ENCODE results near the gene ATP6V1G2. TPM values are rescaled to one million over a fixed set of nuclear protein-coding genes. Genes with fewer than 3 reads are reported as not detected.
A peak's percentile ranks its signal among the peaks of the same experiment; 100 is the strongest.

The ATP6V1G2 gene
- total RNA-seq, 2 experiments from 2014 or later = 0.86 to 1.1 TPM

DNA sequence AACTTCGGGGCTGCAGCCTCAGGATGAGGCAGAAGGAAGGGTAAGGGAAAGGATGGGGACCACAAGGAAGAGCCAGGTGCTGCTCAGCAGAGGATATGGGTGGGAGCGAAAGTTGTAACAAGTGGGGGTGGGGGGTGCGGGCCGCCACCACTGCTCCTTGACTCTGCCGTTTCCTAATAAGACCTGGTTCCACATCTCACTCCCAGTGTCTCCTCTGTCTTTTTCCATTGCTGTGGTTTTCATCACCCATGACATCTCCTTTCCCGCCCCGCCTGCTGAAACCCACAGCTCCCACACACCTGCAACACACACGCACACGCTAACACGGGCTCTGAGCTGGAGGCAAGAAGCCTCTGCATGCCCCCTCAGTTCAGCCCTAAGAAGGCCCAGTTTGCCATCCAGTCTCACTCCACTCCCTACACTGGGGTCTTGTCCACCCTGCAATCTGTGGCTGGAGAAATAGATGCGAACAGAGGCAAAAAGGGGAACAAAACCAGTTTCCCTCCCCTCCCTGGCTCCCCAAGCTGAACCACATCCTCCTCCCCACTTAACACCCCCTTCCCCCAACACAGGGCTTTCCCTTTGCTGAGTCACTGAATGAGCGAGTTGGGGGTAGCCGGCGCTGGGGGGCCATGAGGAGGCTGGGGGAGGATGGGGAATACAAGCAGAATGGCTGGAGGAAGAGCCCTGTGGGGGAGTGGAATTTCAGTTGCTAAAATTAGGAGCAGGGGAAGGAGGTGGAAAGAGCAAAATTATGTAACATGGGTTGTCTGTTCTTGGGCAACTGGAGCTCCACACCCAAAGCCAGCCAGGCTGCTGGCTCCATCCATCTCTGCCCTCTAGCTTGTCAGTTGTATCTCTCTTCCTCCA is 12.5 kb upstream of the ATP6V1G2 start:
- POLR2A ChIA-PET = interaction anchor here (1.1 to 35.7 kb wide), 7 partner anchors 7 to 93 kb away, joined by 3 to 1181 read pairs (median 4); partner anchors contain the start of genes BAG6, LST1, LTA and LTB
- peak; percentile 85 for DNase-seq
- Mint-ChIP-seq H3K36me3 (ENCODE audit: low read depth) (peaks cover 45% of the 10 kb centered on the region), H3K4me3 (peak overlapping the region; percentile 56), H3K9me3 (no peaks in the 10 kb centered on the region), H3K4me1 (ENCODE audit: low read depth) (peaks cover 80% of the 10 kb centered on the region), H3K27ac (peak overlapping the region; percentile 90), H3K27me3 (no peaks in the 10 kb centered on the region)
- intact Hi-C loops (cut with micrococcal nuclease) = loop anchor here (1.0 to 2.0 kb wide), 2 partner anchors 9 to 16 kb away; partner anchors contain the start of gene TNF
- CTCF ChIA-PET = interaction anchor here (1.5 to 56.2 kb wide), 5 partner anchors 8 to 33 kb away, joined by 5 to 2542 read pairs (median 25); partner anchors contain the start of genes ATP6V1G2, LST1, LTA and LTB
- ATAC-seq = peak; percentile 54
- TF ChIP-seq, protein P1, sequence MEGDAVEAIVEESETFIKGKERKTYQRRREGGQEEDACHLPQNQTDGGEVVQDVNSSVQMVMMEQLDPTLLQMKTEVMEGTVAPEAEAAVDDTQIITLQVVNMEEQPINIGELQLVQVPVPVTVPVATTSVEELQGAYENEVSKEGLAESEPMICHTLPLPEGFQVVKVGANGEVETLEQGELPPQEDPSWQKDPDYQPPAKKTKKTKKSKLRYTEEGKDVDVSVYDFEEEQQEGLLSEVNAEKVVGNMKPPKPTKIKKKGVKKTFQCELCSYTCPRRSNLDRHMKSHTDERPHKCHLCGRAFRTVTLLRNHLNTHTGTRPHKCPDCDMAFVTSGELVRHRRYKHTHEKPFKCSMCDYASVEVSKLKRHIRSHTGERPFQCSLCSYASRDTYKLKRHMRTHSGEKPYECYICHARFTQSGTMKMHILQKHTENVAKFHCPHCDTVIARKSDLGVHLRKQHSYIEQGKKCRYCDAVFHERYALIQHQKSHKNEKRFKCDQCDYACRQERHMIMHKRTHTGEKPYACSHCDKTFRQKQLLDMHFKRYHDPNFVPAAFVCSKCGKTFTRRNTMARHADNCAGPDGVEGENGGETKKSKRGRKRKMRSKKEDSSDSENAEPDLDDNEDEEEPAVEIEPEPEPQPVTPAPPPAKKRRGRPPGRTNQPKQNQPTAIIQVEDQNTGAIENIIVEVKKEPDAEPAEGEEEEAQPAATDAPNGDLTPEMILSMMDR (IDR thresholded peaks at IDR 0.05) = no peak

DNA sequence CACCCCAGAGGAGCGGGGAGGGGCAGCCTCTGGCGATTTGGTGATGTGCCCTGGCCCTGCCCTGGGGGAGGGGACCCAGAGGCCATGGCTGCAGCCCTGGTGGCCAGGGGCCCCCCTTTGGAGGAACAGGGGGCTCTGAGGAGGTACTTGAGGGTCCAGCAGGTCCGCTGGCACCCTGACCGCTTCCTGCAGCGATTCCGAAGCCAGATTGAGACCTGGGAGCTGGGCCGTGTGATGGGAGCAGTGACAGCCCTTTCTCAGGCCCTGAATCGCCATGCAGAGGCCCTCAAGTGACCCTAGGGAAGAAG is 11.9 kb upstream of the ATP6V1G2 start:
- ChIA-PET CTCF (interaction anchor here (1.5 to 56.2 kb wide), 3 partner anchors 11 to 34 kb away, joined by 7 to 2542 read pairs (median 45); partner anchors contain the start of genes ATP6V1G2, LST1, LTA and LTB), POLR2A (interaction anchor here (1.1 to 35.7 kb wide), 5 partner anchors 8 to 61 kb away, joined by 4 to 1181 read pairs (median 6); partner anchors contain the start of genes LST1, LTA, LTB and MICB)
- H3K27me3 Mint-ChIP-seq = no peaks in the 10 kb centered on the region
- peak overlapping the region; percentile 56 for H3K4me3 Mint-ChIP-seq
- TF ChIP-seq, protein P1 (IDR thresholded peaks at IDR 0.05) = no peak
- peaks cover 41% of the 10 kb centered on the region for H3K36me3 Mint-ChIP-seq (ENCODE audit: low read depth)
- peak overlapping the region; percentile 90 for H3K27ac Mint-ChIP-seq
- no peak for DNase-seq
- no peaks in the 10 kb centered on the region for H3K9me3 Mint-ChIP-seq
- ATAC-seq = no peak
- H3K4me1 Mint-ChIP-seq (ENCODE audit: low read depth) = peaks cover 76% of the 10 kb centered on the region
- intact Hi-C loops (cut with micrococcal nuclease) = loop anchor here (2.0 kb wide), 1 partner anchor 17 kb away; the partner anchor contains the start of gene TNF

DNA sequence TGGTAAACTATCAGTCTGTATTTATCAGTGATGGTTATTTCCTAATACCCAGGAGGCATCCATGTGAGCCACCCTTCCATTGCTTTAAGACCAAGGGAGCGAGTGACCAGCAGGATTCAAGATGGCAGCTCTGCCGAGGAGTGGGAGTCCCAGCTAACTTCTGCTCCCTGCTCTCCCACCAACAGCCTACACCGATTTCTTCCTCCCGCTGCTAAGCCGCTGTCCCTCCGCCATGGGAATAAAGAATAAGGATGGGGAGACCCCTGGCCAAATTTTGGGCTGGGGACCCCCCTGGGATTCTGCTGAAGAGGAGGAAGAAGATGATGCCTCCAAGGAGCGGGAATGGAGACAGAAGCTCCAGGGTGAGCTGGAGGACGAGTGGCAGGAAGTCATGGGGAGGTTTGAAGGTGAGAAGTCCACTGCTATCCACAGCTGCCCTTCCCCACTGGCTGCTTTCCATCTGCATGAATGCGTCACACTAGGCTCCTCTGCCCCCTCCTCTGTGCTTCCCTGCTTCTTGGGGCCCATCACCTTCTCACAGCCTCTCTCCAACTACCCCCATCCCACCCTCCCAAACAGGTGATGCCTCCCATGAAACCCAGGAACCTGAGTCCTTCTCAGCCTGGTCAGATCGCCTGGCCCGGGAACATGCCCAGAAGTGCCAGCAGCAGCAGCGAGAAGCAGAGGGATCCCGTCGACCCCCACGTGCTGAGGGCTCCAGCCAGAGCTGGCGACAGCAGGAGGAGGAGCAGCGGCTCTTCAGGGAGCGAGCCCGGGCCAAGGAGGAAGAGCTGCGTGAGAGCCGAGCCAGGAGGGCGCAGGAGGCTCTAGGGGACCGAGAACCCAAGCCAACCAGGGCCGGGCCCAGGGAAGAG is 11.3 kb upstream of the ATP6V1G2 start:
- ATAC-seq = no peak
- peak overlapping the region; percentile 56 for H3K4me3 Mint-ChIP-seq

DNA sequence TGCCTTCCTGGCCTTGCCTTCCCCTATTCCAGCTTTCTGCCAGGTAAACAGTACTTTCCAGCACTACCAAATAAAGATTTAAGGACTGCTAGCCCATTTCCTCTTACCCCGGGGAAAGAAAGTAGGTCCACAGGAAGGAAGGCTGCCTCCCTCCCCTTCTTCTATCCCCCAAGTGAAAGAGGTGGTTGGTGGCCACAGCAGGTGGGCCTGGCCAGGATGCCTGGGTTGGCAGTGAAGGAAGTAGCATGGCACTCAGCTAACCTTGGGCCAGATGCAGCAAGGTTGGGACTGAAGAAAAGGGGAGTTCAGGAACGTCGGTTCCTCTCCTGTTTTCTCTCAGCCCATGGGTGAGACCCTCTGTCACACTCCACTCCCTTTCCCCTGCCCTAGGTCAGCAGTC is 9.9 kb upstream of the ATP6V1G2 start:
- DNase-seq (no peak), ATAC-seq (no peak)
- no peaks in the 10 kb centered on the region for H3K27me3 Mint-ChIP-seq
- ChIA-PET POLR2A (interaction anchor here (1.9 to 35.7 kb wide), 3 partner anchors 14 to 61 kb away, joined by 6 to 1181 read pairs (median 18); partner anchors contain the start of genes DDX39B, LST1, LTA and LTB), CTCF (interaction anchor here (1.1 to 56.2 kb wide), 3 partner anchors 10 to 36 kb away, joined by 3 to 2542 read pairs (median 45); partner anchors contain the start of genes ATP6V1G2, LST1, LTA and LTB)
- H3K9me3 Mint-ChIP-seq = no peaks in the 10 kb centered on the region
- TF ChIP-seq, protein P1 (IDR thresholded peaks at IDR 0.05) = no peak
- intact Hi-C loops (cut with micrococcal nuclease) = no loop called here
- peak overlapping the region; percentile 13 for H3K27ac Mint-ChIP-seq
- peaks cover 67% of the 10 kb centered on the region for H3K4me1 Mint-ChIP-seq (ENCODE audit: low read depth)
- peaks cover 35% of the 10 kb centered on the region for H3K36me3 Mint-ChIP-seq (ENCODE audit: low read depth)
- H3K4me3 Mint-ChIP-seq = no peak overlapping the region

More for the DNA sequence above, 11.3 kb upstream of the ATP6V1G2 start:
- DNase-seq = no peak
- ChIA-PET POLR2A (interaction anchor here (1.3 to 35.7 kb wide), 3 partner anchors 8 to 60 kb away, joined by 4 to 1181 read pairs (median 18); partner anchors contain the start of genes LST1, LTA, LTB and NCR3), CTCF (interaction anchor here (6.5 to 56.2 kb wide), 2 partner anchors 12 to 34 kb away, joined by 45 to 2542 read pairs; partner anchors contain the start of genes LST1, LTA, LTB and NCR3)
- Mint-ChIP-seq H3K27ac (peak overlapping the region; percentile 90), H3K4me1 (ENCODE audit: low read depth) (peaks cover 73% of the 10 kb centered on the region), H3K27me3 (no peaks in the 10 kb centered on the region), H3K36me3 (ENCODE audit: low read depth) (peaks cover 39% of the 10 kb centered on the region), H3K9me3 (no peaks in the 10 kb centered on the region)
- intact Hi-C loops (cut with micrococcal nuclease) = loop anchor here (2.0 kb wide), 1 partner anchor 17 kb away; the partner anchor contains the start of gene TNF
- TF ChIP-seq, protein P1 (IDR thresholded peaks at IDR 0.05) = no peak
